ENCODE results near the gene PCSK4.

DNA sequence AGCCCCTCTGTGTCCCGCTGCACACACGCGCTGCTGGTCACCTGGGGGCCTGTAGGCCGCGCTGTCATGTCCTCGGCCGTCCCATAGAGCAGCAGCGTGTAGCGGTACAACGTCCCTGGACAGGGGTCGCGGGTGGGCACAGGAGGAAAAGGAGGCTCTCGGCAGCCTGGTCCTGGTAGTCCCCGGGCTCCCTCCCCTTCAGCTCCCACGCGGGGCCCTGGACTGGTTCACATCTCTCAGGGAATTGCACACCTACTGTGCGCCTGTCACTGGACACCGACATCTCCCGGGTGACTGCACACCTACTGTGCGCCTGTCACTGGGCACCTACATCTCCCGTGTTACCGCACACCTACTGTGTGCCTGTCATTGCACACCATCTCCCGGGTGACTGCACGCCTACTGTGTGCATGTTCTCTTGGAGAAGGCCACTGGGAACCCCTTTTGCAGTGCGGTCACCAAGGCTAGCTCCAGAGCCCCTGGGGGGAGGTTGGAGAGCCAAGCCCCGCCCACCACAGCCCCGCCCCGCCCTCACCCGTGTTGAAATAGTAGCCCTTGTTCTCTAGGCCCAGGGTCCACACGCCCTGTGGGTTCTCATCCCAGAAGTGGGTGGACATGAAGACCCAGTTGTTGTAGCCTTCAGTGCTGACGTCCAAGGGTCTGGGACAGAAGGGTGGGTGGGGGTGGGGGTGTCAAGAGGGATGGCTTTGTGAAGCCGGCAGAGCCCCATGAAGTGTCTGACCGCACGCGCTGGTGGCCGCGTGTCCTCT is 7.6 kb downstream of the PCSK4 start:
- TF ChIP-seq POLR2A (IDR thresholded peaks at IDR 0.05; ENCODE audit: low read length) (no peak), GATA1 (IDR thresholded peaks at IDR 0.05; ENCODE audit: low read depth, low read length) (no peak)

Data from erythroblast (primary cell).